ENCODE data around the gene CDK13. TPM values are rescaled to one million over a fixed set of nuclear protein-coding genes. Genes with fewer than 3 reads are reported as not detected.

Gene CDK13
- polyA plus RNA-seq, 1 experiment: 24.1 TPM

GRCh38 chr7:40024048-40024447 is 74.0 kb downstream of the CDK13 start:
- H3K27me3 ChIP-seq (ENCODE audit: control insufficient read depth, insufficient read depth, low read length): no peaks in the 10 kb centered on the region
- no peak overlapping the region for H3K4me3 ChIP-seq (ENCODE audit: low read depth, low read length)
- CTCF ChIA-PET: no interaction called here
- TF ChIP-seq CTCF (IDR thresholded peaks at IDR 0.05; ENCODE audit: insufficient read depth, low read depth, low read length): no peak
- no peaks in the 10 kb centered on the region for H3K36me3 ChIP-seq (ENCODE audit: control insufficient read depth, insufficient read depth, low read length)
- no peak for DNase-seq (ENCODE audit: low read depth)
- POLR2A ChIA-PET: no interaction called here

- TF ChIP-seq CTCF (IDR thresholded peaks at IDR 0.05; ENCODE audit: insufficient read depth, low read depth, low read length): no peak
- Histone ChIP-seq H3K36me3 (ENCODE audit: control insufficient read depth, insufficient read depth, low read length) (no peaks in the 10 kb centered on the region), H3K4me3 (ENCODE audit: low read depth, low read length) (no peak overlapping the region), H3K27me3 (ENCODE audit: control insufficient read depth, insufficient read depth, low read length) (no peaks in the 10 kb centered on the region)
- DNase-seq (ENCODE audit: low read depth): no peak
- POLR2A ChIA-PET: no interaction called here
- CTCF ChIA-PET: no interaction called here
Measured at GRCh38 chr7:40024841-40025240, 74.8 kb downstream of the CDK13 start.

GRCh38 chr7:40027545-40027944 is 77.5 kb downstream of the CDK13 start:
- no peak for DNase-seq (ENCODE audit: low read depth)
- POLR2A ChIA-PET: interaction anchor here (0.6 kb wide), 1 partner anchor 216 kb away, joined by 3 read pairs; no protein-coding TSS in a partner anchor
- Histone ChIP-seq H3K36me3 (ENCODE audit: control insufficient read depth, insufficient read depth, low read length) (no peaks in the 10 kb centered on the region; the same call in 1 of the 2 replicates), H3K4me3 (ENCODE audit: low read depth, low read length) (no peak overlapping the region), H3K27me3 (ENCODE audit: control insufficient read depth, insufficient read depth, low read length) (no peaks in the 10 kb centered on the region)
- CTCF ChIA-PET: interaction anchor here (0.7 kb wide), 1 partner anchor 447 kb away, joined by 3 read pairs; no protein-coding TSS in a partner anchor
- TF ChIP-seq CTCF (IDR thresholded peaks at IDR 0.05; ENCODE audit: insufficient read depth, low read depth, low read length): no peak

- no peak for DNase-seq (ENCODE audit: low read depth)
- POLR2A ChIA-PET: no interaction called here
- CTCF ChIA-PET: no interaction called here
- Histone ChIP-seq H3K27me3 (ENCODE audit: control insufficient read depth, insufficient read depth, low read length) (no peaks in the 10 kb centered on the region), H3K4me3 (ENCODE audit: low read depth, low read length) (no peak overlapping the region), H3K36me3 (ENCODE audit: control insufficient read depth, insufficient read depth, low read length) (peaks cover 1% of the 10 kb centered on the region; the same call in 1 of the 2 replicates)
- TF ChIP-seq CTCF (IDR thresholded peaks at IDR 0.05; ENCODE audit: insufficient read depth, low read depth, low read length): no peak
Measured at GRCh38 chr7:40033826-40034225, 83.8 kb downstream of the CDK13 start.

- DNase-seq (ENCODE audit: low read depth): no peak
- CTCF ChIA-PET: interaction anchor here (1.6 to 6.3 kb wide), 2 partner anchors 10 to 25 kb away, joined by 4 to 34 read pairs; no protein-coding TSS in a partner anchor
- TF ChIP-seq CTCF (IDR thresholded peaks at IDR 0.05; ENCODE audit: insufficient read depth, low read depth, low read length): no peak
- H3K36me3 ChIP-seq (ENCODE audit: control insufficient read depth, insufficient read depth, low read length): peaks cover 3% of the 10 kb centered on the region; the same call in 1 of the 2 replicates
- POLR2A ChIA-PET: no interaction called here
- no peaks in the 10 kb centered on the region for H3K27me3 ChIP-seq (ENCODE audit: control insufficient read depth, insufficient read depth, low read length)
- no peak overlapping the region for H3K4me3 ChIP-seq (ENCODE audit: low read depth, low read length)
Measured at GRCh38 chr7:40041456-40041855, 91.4 kb downstream of the CDK13 start.
